SK-MEL-5 (cell line): ENCODE results near the gene ZFP62. TPM values are rescaled to one million over a fixed set of nuclear protein-coding genes. Genes with fewer than 3 reads are reported as not detected.

Experiments used
- DNase-seq: peaks from one replicate; pipeline ENCODE4 v3.0.0-alpha.2; 2016; ENCODE audit warnings: low read depth, low spot score
- in situ Hi-C: cut with HindIII; loops from 2 replicates; pipeline ENCODE4 v1.10.0; 2016; ENCODE audit warnings: low sequenced_read_pairs, high pct_unique_total_duplicates, low pct_unique_long_range_greater_than_20kb
- small RNA-seq, 2 experiments: library from RNA; depleted of rRNA; stranded (forward); fragments of <200 nt; gene quantifications; one replicate each; pipeline ENCODE3, GENCODE V24; 2014
- total RNA-seq: library from RNA; depleted of rRNA; stranded (reverse); fragments of >200 nt; shearing (Covaris generic); gene quantifications from 2 replicates; pipeline ENCODE4 v1.2.3, GENCODE V29; 2014; rRNA removed

The ZFP62 gene
- total RNA-seq, 1 experiment from 2014 or later: 17.5 TPM

DNA sequence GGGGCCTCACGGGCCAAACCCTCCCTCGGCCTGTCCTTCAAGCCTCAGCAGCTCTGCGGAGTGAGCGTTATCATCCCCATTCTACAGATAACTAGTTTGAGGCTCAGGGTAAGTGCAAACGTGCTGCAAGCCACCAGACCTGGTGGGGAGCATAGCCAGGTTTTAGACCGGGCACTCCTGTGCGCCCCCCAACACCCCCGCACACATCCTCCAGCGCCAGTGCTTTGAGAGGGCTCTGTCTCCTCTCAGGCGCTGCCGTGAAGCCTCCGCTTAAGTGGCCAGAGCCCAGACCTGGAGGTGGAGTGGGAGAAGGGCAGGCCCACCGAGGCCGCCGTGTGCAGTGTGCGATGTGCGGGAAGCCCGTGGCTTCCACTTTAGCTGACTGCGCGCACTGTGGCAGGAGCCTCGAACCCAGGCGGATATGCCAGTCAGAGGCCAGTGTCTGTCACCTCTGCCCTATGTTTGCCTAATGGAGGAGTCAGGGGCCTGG lies 56.9 kb downstream of the ZFP62 start:
- in situ Hi-C loops: no loop called here
- no peak for DNase-seq

GRCh38 chr5:180803181-180804128 lies 57.6 kb downstream of the ZFP62 start:
- in situ Hi-C loops: no loop called here
- no peak for DNase-seq

GRCh38 chr5:180802325-180803180 lies 58.5 kb downstream of the ZFP62 start, which contains the start of gene MGAT1:
Gene MGAT1 (minus strand): TSS chr5:180802806. CDS start chr5:180792971, 9,835 bp downstream.
- peak; percentile 65 for DNase-seq
- in situ Hi-C loops: no loop called here

DNA sequence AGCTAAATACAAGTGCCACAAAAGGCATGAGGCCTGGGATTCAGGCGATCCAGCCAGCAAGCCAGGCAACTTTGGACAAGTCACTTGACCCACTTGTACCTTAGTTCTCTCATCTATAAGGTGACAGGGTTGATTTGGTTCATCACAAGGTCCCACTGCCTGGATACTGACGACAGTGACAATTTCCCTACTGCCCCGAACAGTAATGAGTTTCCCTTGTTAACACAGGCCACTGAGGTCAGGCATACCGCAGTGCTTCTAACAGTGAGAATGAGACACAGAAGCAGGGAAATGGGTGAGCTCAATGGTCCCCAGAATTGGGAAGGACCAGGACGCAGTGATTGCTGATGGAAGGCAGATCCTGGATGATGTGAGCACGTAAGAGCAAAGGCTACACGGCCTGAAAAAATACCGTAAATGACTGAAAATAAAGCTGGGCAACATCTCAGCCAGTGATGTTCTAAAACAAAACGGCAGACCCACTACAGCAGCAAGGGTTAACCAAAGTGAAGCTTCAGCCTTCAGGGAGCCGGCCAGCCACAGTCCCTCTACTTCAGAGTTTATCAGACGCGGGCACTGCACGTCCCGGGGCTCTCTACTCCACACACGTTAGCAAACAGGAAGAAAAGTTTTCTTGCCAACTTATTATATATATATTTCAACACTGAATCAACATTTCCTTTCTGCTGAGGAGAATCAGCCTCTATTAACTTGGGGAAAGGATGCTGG lies 59.3 kb downstream of the ZFP62 start:
- DNase-seq: no peak
- in situ Hi-C loops: no loop called here

DNA sequence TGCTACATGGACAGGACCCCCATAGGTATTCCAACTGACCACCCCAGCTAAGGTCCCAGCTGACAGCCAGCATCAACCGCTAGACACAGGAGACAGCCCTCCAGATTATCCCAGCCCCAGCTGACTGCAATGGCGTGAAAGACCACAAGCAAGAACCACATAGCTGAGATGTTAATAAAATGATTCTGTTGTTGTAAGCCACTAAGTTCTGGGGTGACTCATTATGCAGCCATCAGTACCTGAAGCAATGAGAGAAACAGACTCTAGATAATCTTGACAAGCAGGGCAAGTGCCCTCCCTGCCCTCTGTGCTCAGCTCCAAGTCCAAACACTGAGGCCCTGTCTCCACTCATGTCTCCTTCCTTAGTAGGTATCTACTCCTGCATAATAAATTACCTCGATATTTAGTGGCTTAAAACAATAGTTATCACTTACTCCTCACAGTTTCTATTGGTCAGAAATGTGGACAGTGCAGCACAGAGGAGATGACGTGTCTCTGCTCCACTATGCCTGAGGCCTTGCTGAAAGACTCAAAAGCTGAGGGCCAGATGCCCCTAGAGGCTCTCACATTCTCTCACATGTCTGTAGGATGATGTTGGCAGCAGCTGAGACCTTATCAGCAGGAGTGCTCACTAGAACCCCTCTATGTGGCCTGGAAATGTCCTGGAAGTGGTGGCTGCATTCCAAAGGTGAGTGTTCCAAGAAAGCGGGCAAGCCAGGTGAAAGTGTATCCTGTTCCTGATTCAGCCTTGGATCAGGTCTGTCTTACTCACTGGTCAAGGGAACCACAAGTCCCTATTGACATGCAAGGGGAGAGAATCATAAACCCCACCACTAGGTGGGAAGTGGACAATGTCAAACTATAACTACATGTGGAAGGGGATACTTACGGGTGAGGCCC lies 60.9 kb downstream of the ZFP62 start:
- DNase-seq: no peak
- in situ Hi-C loops: no loop called here

GRCh38 chr5:180799194-180799593 lies 61.9 kb downstream of the ZFP62 start:
- in situ Hi-C loops: no loop called here

GRCh38 chr5:180798193-180798592 lies 62.9 kb downstream of the ZFP62 start:
- in situ Hi-C loops: no loop called here
- DNase-seq: no peak

More at GRCh38 chr5:180799194-180799593, 61.9 kb downstream of the ZFP62 start:
- DNase-seq: no peak

Small RNA genes within 50 kb of the gene (small RNA-seq; reads per million reads assigned to genes)
- gene RF00019: 0 reads per million in 2 experiments

Other genes starting within 250 kb of the ZFP62 start
- gene FLT4, start 211.7 kb downstream of the ZFP62 start, total RNA-seq: 0.58 and 2.0 TPM in 2 replicates
- gene OR2Y1, start 121.2 kb downstream of the ZFP62 start, total RNA-seq: not detected in 2 replicates
- gene MGAT1, start 58.5 kb downstream of the ZFP62 start, total RNA-seq: 39.6 and 42.3 TPM in 2 replicates
- 0.08 TPM in 1 of 2 replicates, not detected in the other for gene BTNL8, start 37.9 kb upstream of the ZFP62 start, total RNA-seq
- gene BTNL3, start 127.6 kb upstream of the ZFP62 start, total RNA-seq: not detected in 2 replicates
- gene BTNL9, start 179.0 kb upstream of the ZFP62 start, total RNA-seq: 0.16 and 0.48 TPM in 2 replicates